H7 (cell line): ENCODE results near the gene VIPR2. TPM values are rescaled to one million over a fixed set of nuclear protein-coding genes. Genes with fewer than 3 reads are reported as not detected.
A peak's percentile ranks its signal among the peaks of the same experiment; 100 is the strongest.
"Not testable (repeated sequence)": the region's sequence is repeated elsewhere in the genome, so short reads cannot be mapped to it uniquely, and the experiment has no call there.

Source experiments
- DNase-seq: peaks from one replicate; pipeline ENCODE4 v3.0.0; 2012
- H3K27me3 ChIP-seq: 2 replicates; pipeline ENCODE4 v1.6.0; 2011; ENCODE audit warnings: mild to moderate bottlenecking, low read length; ENCODE audit not compliant: control insufficient read depth, insufficient read depth
- H3K36me3 ChIP-seq: replicated peaks from 2 replicates; pipeline ENCODE4 v1.5.1; 2011; ENCODE audit warnings: low read length; ENCODE audit not compliant: control insufficient read depth, insufficient read depth
- H3K4me3 ChIP-seq: 2 replicates; pipeline ENCODE4 v1.5.1; 2011; ENCODE audit warnings: low read depth, mild to moderate bottlenecking, control low read depth, low read length, moderate library complexity; ENCODE audit not compliant: insufficient read depth
- total RNA-seq: library from RNA; depleted of rRNA; stranded (reverse); fragments of >200 nt; shearing (Covaris generic); gene quantifications from 2 replicates; pipeline ENCODE4 v1.2.3, GENCODE V29; 2014

Gene VIPR2
- total RNA-seq, 1 experiment from 2014 or later, result 2.5 TPM

DNA sequence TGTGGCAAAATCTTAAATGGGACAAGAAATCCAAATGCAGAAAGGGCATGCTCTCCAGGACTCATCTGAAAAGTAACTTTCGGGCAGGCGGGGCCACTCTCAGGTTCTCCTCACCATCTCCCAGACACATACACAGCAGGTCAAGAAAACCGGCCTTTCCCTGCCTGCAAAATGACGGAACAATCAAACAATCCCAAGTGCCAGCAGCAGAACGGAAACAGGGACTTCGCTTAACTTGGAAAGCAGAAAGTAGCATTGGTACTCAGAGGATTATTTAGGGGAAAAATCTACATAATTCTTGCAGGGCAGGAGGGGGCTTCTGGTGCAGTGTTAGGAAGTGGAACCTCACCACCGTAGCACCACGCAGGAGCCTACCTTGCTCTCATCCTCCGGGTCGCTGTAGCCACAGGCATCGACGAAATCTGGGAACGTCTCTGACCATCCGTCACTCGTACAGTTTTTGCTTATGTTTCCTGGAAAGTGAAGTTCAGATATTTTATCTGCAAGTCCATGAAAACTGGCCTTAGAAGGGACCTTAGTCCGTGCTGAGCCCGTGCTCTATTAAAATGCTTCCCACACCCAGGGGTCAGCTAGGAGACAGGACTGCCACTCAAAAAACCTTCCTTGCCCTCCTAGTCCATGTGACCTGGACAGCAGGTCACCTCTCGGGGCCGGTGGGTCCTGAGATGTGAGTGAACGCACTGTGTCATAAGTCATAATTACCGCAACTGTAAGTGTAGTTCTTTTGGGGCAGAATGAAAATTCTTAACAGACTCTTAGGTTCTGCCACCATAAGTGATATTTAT is 41.1 kb downstream of the VIPR2 start:
- no peak overlapping the region for H3K4me3 ChIP-seq
- no peaks in the 10 kb centered on the region for H3K27me3 ChIP-seq
- no peaks in the 10 kb centered on the region for H3K36me3 ChIP-seq
- no peak for DNase-seq

DNA sequence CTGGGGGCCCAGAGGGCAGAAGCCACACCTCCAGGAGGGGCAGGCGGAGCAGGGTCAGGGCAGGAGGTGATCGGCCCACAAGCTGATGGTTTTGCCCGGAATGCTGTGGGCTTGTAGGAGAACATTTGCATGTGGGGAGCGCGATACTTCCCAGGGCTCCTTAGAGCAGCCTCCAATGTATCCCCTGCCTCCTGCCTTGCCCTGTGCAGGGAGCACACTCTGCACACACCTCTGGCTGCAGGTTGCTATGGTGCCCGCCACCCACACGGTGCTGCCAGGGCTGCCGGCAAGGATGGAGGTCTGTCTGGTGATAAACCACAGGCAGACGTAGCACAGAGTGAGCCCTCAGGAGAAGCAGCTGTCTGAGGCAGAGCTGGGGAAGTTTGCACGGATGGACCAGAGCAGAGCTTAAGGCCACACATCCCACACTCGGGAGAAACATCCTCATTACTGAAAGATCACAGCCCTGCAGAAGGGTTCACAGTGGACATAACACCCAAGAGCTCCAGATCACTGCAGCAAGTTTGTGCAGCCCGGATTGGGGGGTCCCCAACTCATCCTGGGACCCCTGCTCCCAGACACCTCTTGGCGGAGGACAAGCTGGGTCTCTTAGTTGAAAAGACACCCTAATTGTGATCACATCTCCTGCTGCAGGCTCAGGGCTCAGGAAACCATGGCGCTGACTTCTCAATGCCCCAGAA is 41.8 kb downstream of the VIPR2 start:
- Histone ChIP-seq H3K36me3 (no peaks in the 10 kb centered on the region), H3K4me3 (no peak overlapping the region), H3K27me3 (no peaks in the 10 kb centered on the region)
- DNase-seq, result peak; percentile 60

DNA sequence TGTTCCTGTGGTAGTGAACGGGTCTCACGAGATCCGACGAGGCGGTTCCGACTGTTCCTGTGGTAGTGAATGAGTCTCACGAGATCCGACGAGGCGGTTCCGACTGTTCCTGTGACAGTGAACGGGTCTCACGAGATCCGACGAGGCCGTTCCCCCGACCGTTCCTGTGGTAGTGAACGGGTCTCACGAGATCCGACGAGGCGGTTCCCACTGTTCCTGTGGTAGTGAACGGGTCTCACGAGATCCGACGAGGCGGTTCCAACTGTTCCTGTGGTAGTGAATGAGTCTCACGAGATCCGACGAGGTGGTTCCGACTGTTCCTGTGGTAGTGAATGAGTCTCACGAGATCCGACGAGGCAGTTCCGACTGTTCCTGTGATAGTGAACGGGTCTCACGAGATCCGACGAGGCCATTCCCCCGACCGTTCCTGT is 43.0 kb downstream of the VIPR2 start:
- DNase-seq, H3K27me3 ChIP-seq: not testable (repeated sequence)

DNA sequence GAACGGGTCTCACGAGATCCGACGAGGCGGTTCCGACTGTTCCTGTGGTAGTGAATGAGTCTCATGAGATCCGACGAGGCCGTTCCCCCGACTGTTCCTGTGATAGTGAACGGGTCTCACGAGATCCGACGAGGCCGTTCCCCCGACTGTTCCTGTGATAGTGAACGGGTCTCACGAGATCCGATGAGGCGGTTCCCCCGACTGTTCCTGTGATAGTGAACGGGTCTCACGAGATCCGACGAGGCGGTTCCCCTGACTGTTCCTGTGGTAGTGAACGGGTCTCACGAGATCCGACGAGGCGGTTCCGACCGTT is 43.6 kb downstream of the VIPR2 start:
- not testable (repeated sequence) for H3K27me3 ChIP-seq, H3K36me3 ChIP-seq, DNase-seq, H3K4me3 ChIP-seq

More for the DNA sequence above, 43.0 kb downstream of the VIPR2 start:
- H3K36me3 ChIP-seq, H3K4me3 ChIP-seq: not testable (repeated sequence)

DNA sequence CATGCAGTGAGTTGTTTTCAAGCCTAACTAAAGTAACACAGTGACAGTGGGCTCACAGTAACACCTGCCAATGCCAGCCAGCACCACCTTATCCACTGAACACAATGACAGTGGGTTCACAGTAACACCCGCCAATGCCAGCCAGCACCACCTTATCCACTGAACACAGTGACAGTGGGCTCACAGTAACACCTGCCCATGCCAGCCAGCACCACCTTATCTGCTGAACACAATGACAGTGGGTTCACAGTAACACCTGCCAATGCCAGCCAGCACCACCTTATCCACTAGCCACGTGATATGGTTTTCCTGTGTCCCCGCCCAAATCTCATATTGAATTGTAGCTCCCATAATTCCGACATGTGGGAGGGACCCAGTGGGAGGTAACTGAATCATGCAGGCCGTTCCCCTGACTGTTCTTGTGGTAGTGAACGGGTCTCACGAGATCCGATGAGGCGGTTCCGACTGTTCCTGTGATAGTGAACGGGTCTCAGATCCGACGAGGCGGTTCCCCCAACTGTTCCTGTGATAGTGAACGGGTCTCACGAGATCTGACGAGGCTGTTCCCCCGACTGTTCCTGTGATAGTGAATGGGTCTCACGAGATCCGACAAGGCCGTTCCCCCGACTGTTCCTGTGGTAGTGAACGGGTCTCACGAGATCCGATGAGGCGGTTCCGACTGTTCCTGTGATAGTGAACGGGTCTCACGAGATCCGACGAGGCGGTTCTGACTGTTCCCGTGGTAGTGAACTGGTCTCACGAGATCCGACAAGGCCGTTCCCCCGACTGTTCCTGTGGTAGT is 44.2 kb downstream of the VIPR2 start:
- not testable (repeated sequence) for DNase-seq, H3K36me3 ChIP-seq, H3K4me3 ChIP-seq, H3K27me3 ChIP-seq

DNA sequence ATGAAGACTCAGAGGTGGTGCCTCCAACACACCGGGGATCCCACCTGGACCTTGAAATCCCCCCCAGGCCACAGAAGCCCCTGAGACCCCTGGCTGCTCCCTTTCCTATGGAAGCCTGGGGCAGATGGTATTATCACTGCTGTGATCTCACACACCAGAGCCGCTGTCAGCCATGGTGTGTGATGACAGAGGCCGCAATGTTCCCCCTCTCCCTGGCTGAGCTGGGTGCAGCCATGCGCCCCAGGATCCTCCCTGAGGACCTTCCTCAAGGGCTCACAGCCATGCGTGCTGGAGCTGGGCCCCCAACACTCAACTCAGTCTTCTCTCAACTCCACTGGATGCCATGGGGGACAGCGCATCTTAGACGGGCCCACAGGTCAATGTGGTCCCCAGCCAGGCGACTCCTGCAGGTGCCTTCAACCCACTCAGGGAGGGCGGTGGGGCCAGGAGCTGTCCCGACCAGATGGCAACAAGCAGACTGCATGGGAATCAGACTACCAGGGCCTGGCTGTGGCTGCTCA is 44.9 kb downstream of the VIPR2 start:
- no peak for DNase-seq

DNA sequence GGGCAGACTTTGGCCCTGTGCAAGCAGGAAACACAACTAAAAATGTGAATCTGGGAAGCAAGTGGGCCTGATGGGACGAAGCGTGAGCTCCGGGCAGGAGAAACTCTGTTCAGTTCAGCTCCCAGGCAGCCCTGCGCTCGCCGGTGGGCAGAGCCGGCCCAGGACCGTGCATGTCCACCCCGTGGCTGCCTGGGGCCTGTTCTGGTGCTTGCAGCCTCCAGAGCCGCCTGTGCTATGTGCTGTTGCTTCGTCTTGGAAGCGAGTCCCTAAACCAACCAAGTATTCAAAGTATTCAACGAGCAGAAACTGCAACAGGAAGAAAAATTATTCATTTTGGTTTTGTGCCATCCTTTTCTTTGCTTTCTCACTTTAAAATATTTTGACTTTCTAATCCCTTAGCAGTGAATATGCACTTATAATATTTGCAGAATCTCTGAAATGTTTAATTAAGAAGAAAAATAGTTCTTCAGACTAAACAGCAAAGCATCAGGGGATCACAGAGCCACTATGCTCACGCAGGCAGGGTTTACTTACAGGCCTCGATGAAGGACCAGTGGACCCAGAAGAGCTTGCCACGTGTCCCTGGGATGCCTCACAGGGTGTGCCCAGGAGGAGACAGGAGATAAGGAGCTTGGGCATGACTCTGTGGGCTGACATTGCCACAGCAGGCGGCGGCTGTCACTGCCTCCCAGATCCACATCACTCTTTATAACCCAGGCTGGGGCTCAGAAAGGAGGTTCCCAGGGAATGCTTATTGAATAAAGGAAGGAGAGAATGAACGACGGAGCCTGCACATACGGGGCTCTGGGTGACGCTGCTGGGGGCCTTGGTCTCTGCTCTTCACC is 45.6 kb downstream of the VIPR2 start:
- Histone ChIP-seq H3K27me3 (no peaks in the 10 kb centered on the region), H3K36me3 (no peaks in the 10 kb centered on the region), H3K4me3 (no peak overlapping the region)
- peak; percentile 55 for DNase-seq

More for the DNA sequence above, 44.9 kb downstream of the VIPR2 start:
- H3K36me3 ChIP-seq, result no peaks in the 10 kb centered on the region
- no peaks in the 10 kb centered on the region for H3K27me3 ChIP-seq
- no peak overlapping the region for H3K4me3 ChIP-seq

DNA sequence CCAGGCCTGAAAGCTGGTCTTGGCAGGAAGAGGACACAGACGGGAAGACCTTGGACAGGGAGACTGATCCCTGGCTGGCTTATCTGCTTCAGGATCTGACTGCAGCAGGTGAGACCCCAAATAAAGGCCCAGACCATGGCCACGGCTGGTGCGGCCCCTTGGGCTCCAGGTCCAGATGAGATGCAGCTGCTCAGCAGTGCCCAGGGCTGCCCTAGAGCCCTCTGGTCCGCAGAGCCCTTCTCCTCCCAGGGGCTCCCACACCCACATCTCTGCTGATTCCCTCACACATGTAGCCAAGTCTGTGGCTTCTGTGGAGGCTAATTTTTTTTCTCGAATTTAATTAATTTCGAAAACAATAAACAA is 46.3 kb downstream of the VIPR2 start:
- peak; percentile 44 for DNase-seq
- no peaks in the 10 kb centered on the region for H3K36me3 ChIP-seq
- H3K27me3 ChIP-seq, result no peaks in the 10 kb centered on the region
- no peak overlapping the region for H3K4me3 ChIP-seq

DNA sequence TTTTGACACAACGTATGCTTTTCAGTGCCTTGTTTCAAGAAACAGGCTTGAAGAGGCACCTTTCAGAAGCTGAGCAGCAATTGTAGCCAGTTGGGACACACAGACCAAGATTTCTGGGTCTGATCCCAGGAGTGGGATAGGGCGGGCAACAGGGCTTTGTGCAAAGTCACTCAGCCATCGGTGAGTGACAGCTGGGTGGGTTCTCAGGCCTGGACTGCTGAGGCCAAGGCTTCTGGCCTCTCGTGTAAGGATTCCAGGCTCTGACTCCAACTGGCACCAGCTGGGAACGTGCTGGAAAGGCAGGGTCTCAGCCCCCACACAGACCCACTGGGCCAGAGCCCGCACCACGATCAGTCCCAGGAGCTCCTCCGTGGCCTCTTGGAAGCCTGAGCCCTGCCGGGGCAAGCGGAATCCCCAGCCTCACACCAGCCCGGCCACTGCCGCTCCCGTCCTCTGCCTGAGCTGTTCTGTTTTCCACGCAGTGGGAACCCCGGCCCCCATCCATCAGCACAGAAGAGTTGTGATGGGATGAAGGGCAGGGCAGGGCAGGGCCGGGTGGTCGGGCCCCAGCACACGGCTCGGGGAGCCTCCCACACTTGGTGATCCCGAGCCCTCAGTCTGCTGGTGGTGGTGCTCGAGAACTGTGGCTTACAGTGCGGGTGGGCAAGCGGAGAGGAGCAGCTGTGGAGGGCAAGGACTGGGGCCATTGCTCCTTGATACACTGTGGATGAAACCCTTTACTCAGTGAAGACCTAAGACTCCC is 46.8 kb downstream of the VIPR2 start:
- peak; percentile 58 for DNase-seq
- H3K4me3 ChIP-seq, result no peak overlapping the region
- H3K27me3 ChIP-seq, result no peaks in the 10 kb centered on the region
- H3K36me3 ChIP-seq, result no peaks in the 10 kb centered on the region

DNA sequence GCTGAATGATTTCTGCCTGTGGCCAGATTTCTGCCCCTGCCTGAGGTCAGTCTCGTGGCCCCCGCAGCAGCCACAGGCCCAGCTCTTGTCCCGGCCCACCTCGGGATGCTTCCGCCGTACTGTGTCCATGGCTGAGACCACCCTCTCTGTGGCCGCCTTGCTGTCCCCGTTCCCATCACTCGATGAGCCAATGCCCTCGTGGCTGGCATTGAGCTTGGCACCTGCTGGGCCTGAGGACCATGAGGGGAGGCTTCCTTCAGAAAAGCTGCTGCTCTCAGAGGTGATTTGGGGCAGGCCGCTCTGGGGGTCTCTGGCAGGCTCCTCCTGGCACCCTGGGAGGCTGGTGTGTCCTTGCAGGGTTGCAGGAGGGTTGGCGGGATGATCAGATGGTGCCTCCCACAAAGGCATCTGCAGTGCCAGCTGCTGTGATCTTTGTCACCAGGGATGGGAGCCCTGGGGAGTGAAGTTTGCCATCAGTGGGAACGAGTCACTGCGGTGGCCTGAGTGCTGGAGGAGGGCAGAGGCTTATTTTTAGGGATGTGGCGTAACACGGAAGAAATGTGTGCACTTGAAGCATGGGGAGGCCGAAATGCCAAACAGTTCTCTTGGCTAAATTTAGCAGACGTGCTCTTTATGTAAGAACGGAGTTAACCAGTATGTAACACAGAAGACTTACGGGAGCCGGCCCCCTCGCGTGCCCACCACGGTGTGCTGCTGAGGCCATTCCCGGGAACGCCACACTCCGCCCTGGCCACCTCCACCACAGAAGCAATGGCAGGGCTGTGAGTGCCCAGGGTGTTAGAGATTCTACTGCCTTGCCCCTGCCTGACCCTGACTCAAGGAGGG is 47.7 kb downstream of the VIPR2 start:
- H3K4me3 ChIP-seq, result no peak overlapping the region
- H3K36me3 ChIP-seq, result no peaks in the 10 kb centered on the region
- DNase-seq, result peak; percentile 49
- no peaks in the 10 kb centered on the region for H3K27me3 ChIP-seq

DNA sequence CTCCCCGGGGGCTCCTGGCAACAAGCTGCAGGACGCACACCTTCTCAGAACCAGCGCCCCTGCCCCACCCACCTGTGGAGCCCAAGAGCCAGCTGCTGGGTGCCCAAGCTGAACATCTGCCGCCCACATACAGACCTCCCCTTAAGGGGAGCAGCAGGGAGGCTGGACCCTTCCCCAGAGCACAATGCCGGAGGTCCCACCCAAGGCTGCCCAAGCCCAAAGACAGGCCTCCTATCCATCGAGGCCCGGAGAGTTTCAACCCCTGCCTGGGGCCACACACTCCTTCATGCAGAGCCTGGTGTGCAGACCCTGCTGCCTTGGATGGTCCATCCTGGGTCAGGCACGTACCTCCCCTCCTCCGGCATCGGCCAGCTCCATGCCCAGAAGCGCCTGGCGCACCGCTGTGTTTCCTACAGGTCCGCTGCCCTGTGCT is 48.7 kb downstream of the VIPR2 start:
- H3K27me3 ChIP-seq, result no peaks in the 10 kb centered on the region
- DNase-seq, result peak; percentile 46

DNA sequence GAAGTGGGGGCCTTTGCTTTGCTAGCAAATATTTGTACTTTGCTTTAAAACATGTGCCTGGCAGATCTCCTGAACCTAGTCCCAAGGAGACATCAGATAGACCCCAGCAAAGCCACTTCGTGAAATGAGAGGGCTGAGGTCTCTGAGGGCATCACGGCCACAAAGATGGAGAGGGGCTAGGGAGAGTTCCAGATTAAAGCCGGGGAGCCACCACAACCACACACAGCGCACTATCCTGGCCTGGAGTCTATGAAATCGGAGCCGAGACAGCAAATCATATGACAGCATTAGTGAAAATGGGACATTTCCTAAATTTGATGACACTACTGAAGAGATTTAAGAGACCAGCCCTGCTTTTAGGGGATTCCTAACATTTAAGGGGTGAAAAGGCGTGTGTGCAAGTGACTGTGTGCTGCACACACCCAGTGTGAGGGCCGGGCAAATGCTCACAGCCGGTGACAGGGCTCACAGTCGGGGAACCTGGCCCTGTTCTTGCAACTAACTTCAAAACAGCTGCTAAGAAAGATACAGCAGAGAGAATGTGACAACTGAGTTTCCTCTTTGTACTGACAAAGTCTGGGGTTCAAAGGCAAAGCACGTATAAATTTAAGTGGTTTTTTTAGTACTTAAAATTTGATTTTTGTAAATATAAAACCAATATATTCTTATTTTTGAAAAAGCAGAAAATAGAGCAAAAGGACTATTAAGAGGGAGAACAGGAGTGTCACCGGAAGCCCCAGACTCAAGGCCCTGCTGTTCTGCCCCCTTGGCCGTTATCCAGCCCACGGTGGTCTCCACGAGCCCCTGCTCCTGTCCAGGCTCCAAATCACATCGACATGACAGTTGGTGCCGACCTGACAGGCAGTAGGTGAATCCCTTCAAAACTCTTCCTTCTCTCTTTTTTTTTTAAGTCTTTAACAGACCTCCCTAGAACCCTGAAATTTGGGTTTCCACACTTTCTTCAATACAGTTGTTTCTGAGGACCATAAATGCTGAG is 49.5 kb downstream of the VIPR2 start:
- H3K36me3 ChIP-seq, result no peaks in the 10 kb centered on the region
- no peaks in the 10 kb centered on the region for H3K27me3 ChIP-seq
- H3K4me3 ChIP-seq, result no peak overlapping the region
- DNase-seq, result no peak

More for the DNA sequence above, 48.7 kb downstream of the VIPR2 start:
- H3K4me3 ChIP-seq, result no peak overlapping the region
- H3K36me3 ChIP-seq, result no peaks in the 10 kb centered on the region
